Measurements from ENCODE around the gene SPRYD3. TPM values are rescaled to one million over a fixed set of nuclear protein-coding genes. Genes with fewer than 3 reads are reported as not detected.
A peak's percentile ranks its signal among the peaks of the same experiment; 100 is the strongest.

SPRYD3 gene
- total and polyA plus RNA-seq, 2 experiments from 2014 or later, result 4.3 to 5.4 TPM

DNA sequence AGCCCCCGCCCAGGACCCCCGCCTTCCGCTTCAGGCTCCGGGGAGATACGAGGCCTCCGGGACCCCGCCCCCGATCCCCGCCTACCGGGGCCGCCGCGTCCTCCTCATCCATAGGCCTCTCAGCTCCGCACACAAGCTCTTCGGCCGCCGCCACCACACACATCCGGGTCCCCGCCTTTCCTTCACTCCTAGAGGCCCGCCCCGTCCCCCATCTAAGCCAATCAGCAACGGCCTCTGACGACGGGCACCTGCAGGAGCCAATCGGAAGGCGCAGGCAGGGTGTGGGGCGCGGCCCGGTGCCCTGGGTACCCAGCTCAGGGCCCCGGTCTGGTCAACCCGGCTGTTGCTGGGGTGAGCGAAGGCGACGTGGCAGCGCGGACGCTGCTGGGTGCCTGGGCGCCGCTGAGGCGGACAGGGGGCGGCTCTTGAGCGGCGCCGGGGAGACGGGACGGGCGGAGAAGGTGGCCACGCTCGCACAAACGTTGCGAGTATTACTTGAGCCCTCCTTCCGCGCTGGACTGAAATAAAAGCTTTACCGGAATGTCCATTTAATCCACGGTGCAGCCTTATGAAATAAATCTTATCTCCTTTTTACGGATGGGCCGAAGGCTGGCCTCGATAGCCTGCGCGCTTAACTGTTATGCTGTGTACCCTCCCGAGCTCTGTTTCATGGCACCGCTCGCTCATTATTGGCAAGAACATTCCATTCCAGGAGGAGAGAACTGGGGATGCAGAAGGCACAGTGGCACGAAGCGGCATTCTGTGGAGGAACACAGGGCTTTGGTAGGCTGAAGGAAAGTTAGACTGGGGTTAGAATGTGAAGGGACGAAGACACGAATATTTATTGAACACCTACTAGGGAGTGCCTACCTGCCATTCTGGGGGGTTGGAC is at the start of gene SPRYD3 (continued):
- peak; percentile 87 for TF ChIP-seq POLR2AphosphoS5 (IDR thresholded peaks at IDR 0.05; ENCODE audit: low read depth)

- Mint-ChIP-seq H3K27me3 (ENCODE audit: insufficient read depth, low read depth, poor library complexity) (peaks cover 12% of the 10 kb centered on the region), H3K4me1 (no peaks in the 10 kb centered on the region), H3K9me3 (peaks cover 4% of the 10 kb centered on the region; the same call in 1 of the 3 replicates), H3K27ac (no peak overlapping the region), H3K4me3 (no peak overlapping the region), H3K36me3 (ENCODE audit: low read depth) (no peaks in the 10 kb centered on the region; the same call in 2 of the 3 replicates)
- DNase-seq (ENCODE audit: low spot score), result no peak
- Histone ChIP-seq H3F3A (replicated peaks; ENCODE audit: low read depth) (no peaks in the 10 kb centered on the region), H3K27me3 (ENCODE audit: insufficient read depth) (0 out of 2 replicates have a peak, but pooled peaks cover 5% of the 10 kb centered on the region), H4K20me1 (replicated peaks; ENCODE audit: insufficient read depth) (no peaks in the 10 kb centered on the region), H3K4me3 (no peak overlapping the region), H3K4me1 (ENCODE audit: insufficient read depth) (no peaks in the 10 kb centered on the region), H3K79me2 (replicated peaks; ENCODE audit: insufficient read depth) (no peaks in the 10 kb centered on the region), H3K4me2 (no peak overlapping the region), H3K27ac (ENCODE audit: low read depth) (no peak overlapping the region), H3K36me3 (ENCODE audit: insufficient read depth) (no peaks in the 10 kb centered on the region), H2AFZ (no peak overlapping the region), H3K9me2 (ENCODE audit: insufficient read depth) (no peaks in the 10 kb centered on the region)
- no peak for ATAC-seq
- TF ChIP-seq POLR2AphosphoS5 (IDR thresholded peaks at IDR 0.05; ENCODE audit: low read depth) (no peak), ETS1 (IDR thresholded peaks at IDR 0.05) (no peak), ZNF331 (CRISPR knock-in tag; IDR thresholded peaks at IDR 0.05; ENCODE audit: low read depth) (no peak), CTCF (conservative IDR thresholded peaks at IDR 0.05; ENCODE audit: low read depth in 2 of 2) (no peak), NANOG (IDR thresholded peaks at IDR 0.05; ENCODE audit: borderline replicate concordance) (no peak)
These were observed 48.0 kb upstream of the SPRYD3 start for GRCh38 chr12:53127169-53127568.

DNA sequence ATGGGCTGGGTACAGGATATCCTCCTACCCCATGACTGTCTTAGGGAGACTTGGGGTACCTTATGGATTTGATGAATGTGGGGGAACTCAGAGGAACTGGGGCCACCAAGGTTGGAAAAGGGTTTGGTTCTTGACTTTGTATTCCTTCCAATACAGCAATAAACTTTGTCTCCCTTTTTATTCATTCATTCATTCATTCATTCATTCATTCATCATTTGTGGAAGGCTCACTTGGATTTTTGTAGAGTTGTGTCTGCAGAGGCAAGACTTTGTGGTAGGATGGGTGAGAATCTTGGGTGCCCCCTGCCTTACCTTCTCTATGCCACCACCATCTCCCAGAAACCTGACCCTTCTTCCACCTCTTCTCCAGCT is 45.1 kb upstream of the SPRYD3 start:
- H3K9me2 ChIP-seq (ENCODE audit: insufficient read depth), result peaks cover 3% of the 10 kb centered on the region; the same call in 1 of the 2 replicates
- no peaks in the 10 kb centered on the region for H3K36me3 ChIP-seq (ENCODE audit: insufficient read depth)
- H3K36me3 Mint-ChIP-seq (ENCODE audit: low read depth), result no peaks in the 10 kb centered on the region; the same call in 2 of the 3 replicates
- H3K27ac ChIP-seq (ENCODE audit: low read depth), result no peak overlapping the region
- 0 out of 2 replicates have a peak, but pooled peaks cover 5% of the 10 kb centered on the region for H3K27me3 ChIP-seq (ENCODE audit: insufficient read depth)
- H3K4me3 ChIP-seq, result no peak overlapping the region
- H2AFZ ChIP-seq, result no peak overlapping the region
- no peaks in the 10 kb centered on the region for H4K20me1 ChIP-seq (replicated peaks; ENCODE audit: insufficient read depth)
- no peak for ATAC-seq
- no peak for DNase-seq (ENCODE audit: low spot score)
- H3K4me2 ChIP-seq, result no peak overlapping the region
- H3K4me1 ChIP-seq (ENCODE audit: insufficient read depth), result no peaks in the 10 kb centered on the region
- no peaks in the 10 kb centered on the region for H3K4me1 Mint-ChIP-seq
- H3K27ac Mint-ChIP-seq, result no peak overlapping the region
- H3K27me3 Mint-ChIP-seq (ENCODE audit: insufficient read depth, low read depth, poor library complexity), result peaks cover 18% of the 10 kb centered on the region
- no peak for TF ChIP-seq JUNB (IDR thresholded peaks at IDR 0.05; ENCODE audit: unreplicated experiment)
- no peak for TF ChIP-seq EZH2 (IDR thresholded peaks at IDR 0.05; ENCODE audit: low read depth, unreplicated experiment)
- TF ChIP-seq ZNF462 (CRISPR knock-in tag; IDR thresholded peaks at IDR 0.05), result no peak
- H3F3A ChIP-seq (replicated peaks; ENCODE audit: low read depth), result no peaks in the 10 kb centered on the region
- no peak overlapping the region for H3K4me3 Mint-ChIP-seq
- peaks cover 4% of the 10 kb centered on the region; the same call in 2 of the 3 replicates for H3K9me3 Mint-ChIP-seq
- H3K79me2 ChIP-seq (replicated peaks; ENCODE audit: insufficient read depth), result no peaks in the 10 kb centered on the region

All from GM23338 (cell line).